MV-4-11 (cell line): ENCODE data around the gene IL36A.

ENCODE experiments used
- DNase-seq: peaks from one replicate; lab custom pipeline; 2025; lab: John Stamatoyannopoulos, UW

IL36A gene

DNA sequence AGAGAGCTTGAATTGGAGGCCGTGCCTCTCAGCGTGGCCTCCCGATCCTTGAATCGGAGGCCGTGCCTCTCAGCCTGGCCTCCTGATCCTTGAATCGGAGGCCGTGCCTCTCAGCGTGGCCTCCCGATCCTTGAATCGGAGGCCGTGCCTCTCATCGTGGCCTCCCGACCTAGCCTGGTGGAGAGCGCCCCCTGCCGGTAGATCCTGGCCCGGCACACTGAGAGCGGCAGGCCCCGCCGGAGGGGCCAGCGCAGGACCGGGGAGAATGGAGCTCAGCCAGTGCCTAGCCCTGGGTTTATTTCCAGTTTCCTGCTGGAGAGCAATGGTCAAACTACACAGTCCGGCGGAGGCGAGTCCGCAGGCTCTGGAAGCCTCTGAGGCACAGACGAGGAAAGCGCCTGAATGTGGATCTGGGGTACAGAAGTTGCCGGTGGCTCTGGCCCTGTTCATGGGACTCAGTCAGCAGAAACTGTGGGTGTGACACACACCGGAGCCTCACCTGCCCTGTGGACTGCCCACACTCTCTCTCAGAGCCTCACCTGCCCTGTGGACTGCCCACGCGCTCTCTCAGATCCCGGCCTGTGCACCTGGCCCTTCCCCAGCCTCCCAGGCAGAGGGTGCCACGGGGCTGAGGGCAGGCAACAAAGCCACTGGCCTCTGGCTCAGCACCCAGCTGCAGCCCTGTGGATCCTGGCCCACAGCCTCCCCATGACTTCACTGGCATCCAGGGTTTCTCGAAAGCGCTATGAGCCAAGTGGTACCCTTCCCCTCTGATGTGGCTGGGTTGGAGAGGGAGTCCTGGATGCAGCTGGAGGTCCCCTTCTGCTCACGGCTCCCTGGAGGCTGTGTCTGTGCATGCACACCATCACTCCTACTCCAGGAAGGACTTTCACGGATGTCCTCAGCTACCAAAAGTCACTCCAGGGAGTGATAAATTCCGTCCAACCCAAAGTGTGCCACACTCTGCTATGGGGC is 45.9 kb downstream of the IL36A start:
- DNase-seq, result no peak

- DNase-seq, result no peak
Measured at GRCh38 chr2:113052396-113052917, 47.2 kb downstream of the IL36A start, which contains the start of gene IL36B. Gene IL36B (minus strand): TSS chr2:113052867.

GRCh38 chr2:113053666-113054065 is 48.4 kb downstream of the IL36A start:
- no peak for DNase-seq

DNA sequence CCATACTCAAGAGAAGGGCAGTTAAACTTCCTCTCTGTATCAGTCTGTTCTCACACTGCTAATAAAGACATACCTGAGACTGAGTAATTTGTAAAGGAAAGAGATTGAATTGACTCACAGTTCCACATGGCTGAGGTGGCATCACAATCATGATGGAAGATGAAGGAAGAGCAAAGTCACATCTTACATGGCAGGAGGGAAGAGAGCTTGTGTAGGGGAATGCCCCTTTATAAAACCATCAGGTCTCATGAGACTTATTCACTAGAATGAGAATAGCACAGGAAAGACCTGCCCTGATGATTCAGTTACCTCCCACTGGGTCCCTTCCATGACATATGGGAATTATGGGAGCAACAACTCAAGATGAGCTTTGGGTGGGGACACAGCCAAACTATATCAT is 48.8 kb downstream of the IL36A start:
- no peak for DNase-seq

- DNase-seq, result no peak
Measured at GRCh38 chr2:113056521-113056920, 51.3 kb downstream of the IL36A start.

DNA sequence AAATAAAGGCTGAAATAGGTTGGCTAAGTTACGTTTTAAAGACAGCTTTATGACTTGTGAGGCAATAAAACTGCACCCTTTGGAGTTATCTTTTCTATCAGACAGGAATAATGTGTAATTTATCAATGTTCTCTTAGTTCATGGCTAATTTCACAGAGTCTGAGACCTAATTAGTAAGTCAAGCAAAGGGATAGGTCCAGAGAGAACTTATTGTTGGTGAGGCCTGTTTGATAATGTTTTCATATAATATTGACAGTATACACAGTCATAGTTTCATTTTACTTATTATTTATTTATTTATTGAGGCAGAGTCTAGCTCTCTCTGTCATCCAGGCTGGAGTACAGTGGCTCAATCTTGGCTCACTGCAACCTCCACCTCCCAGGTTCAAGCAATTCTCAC is 51.9 kb downstream of the IL36A start:
- no peak for DNase-seq
